CD4-positive, alpha-beta T cell (primary cell): Measurements from ENCODE around the gene FAR1. TPM values are rescaled to one million over a fixed set of nuclear protein-coding genes. Genes with fewer than 3 reads are reported as not detected.

Source experiments
- ATAC-seq: fragments of 200-7000 bp; cut with Tn5 transposase; one replicate; pipeline ENCODE4 v1.10.0; 2022; ENCODE audit warnings: mild to moderate bottlenecking; ENCODE audit not compliant: poor library complexity
- CTCF ChIA-PET: fragments of 350-600 bp; sonication (Branson Sonifier 250); formaldehyde crosslinking; loops from one replicate; lab custom pipeline; 2021; ENCODE audit warnings: antibody characterized with exemption, inconsistent platforms; lab: Charles Lee
- POLR2A ChIA-PET: fragments of 350-600 bp; sonication (Branson Sonifier 250); formaldehyde crosslinking; loops from one replicate; lab custom pipeline; 2021; ENCODE audit warnings: antibody characterized with exemption, inconsistent platforms; lab: Charles Lee
- DNase-seq, 14 experiments: peaks; one replicate each; pipeline ENCODE4 v3.0.0-alpha.2; 2013 to 2020; ENCODE audit warnings: mixed read lengths in 2 of 14
- H3K27ac ChIP-seq, 2 donors: one replicate each; pipeline versions ENCODE4 v1.5.1 to v1.7.0; 2013; ENCODE audit warnings: low read length in 2 of 2, low read depth in 1 of 2, mild to moderate bottlenecking in 1 of 2
- H3K27me3 ChIP-seq, 2 experiments: 1 replicate in 1 of 2; 2 replicates in 1 of 2; pipeline versions ENCODE4 v1.6.1 to v1.7.0; 2013; ENCODE audit warnings: low read length in 2 of 2, control low read depth in 1 of 2, mild to moderate bottlenecking in 1 of 2, moderate library complexity in 1 of 2; ENCODE audit not compliant: insufficient read depth in 2 of 2, control insufficient read depth in 1 of 2
- H3K36me3 ChIP-seq: one replicate; pipeline ENCODE4 v1.6.1; 2013; ENCODE audit warnings: low read length, control low read depth; ENCODE audit not compliant: insufficient read depth
- H3K4me1 ChIP-seq: one replicate; pipeline ENCODE4 v1.6.1; 2013; ENCODE audit warnings: low read length, control low read depth; ENCODE audit not compliant: insufficient read depth
- H3K4me3 ChIP-seq: one replicate; pipeline ENCODE4 v1.5.1; 2013; ENCODE audit warnings: mild to moderate bottlenecking, low read length, moderate library complexity
- H3K9me3 ChIP-seq, 2 experiments: 1 replicate in 1 of 2; 2 replicates in 1 of 2; pipeline versions ENCODE4 v1.6.1 to v1.7.0; 2013; ENCODE audit warnings: low read length in 2 of 2, mild to moderate bottlenecking in 2 of 2, control low read depth in 1 of 2, moderate library complexity in 1 of 2; ENCODE audit not compliant: control insufficient read depth in 1 of 2, insufficient read depth in 1 of 2
- H3K27ac Mint-ChIP-seq: one replicate; pipeline ENCODE4 v1.8.0; 2020; ENCODE audit warnings: mixed read lengths
- H3K27me3 Mint-ChIP-seq: one replicate; pipeline ENCODE4 v1.8.0; 2021; ENCODE audit warnings: mixed read lengths
- H3K36me3 Mint-ChIP-seq: one replicate; pipeline ENCODE4 v1.8.0; 2021; ENCODE audit warnings: low read depth, mixed read lengths
- H3K4me1 Mint-ChIP-seq: one replicate; pipeline ENCODE4 v1.8.0; 2021; ENCODE audit warnings: low read depth, mixed read lengths
- H3K4me3 Mint-ChIP-seq: one replicate; pipeline ENCODE4 v1.8.0; 2020; ENCODE audit warnings: mild to moderate bottlenecking, mixed read lengths
- H3K9me3 Mint-ChIP-seq: one replicate; pipeline ENCODE4 v1.8.0; 2020; ENCODE audit warnings: mixed read lengths
- CTCF ChIP-seq: fragments of 200-600 bp; IDR thresholded peaks from one replicate; pipeline ENCODE4 v1.8.0; 2022; ENCODE audit warnings: antibody characterized with exemption, mild to moderate bottlenecking
- intact Hi-C, 2 experiments: fragments of 100-400 bp; cut with DNase I in 1 of 2; cut with micrococcal nuclease in 1 of 2; formaldehyde crosslinking; loops; one replicate each; pipeline versions ENCODE4 v1.15.1 to v1.9.0; 2023 to 2025; cut with DNase I, micrococcal nuclease
- total RNA-seq, 174 experiments: library from RNA in 2 of 174; stranded (reverse) in 2 of 174; gene quantifications; one replicate each; pipeline ENCODE4 v1.2.3 and lab custom pipeline; 2021 to 2026

The FAR1 gene
- total RNA-seq, 2 experiments from 2014 or later = 28.4 to 29.0 TPM

DNA sequence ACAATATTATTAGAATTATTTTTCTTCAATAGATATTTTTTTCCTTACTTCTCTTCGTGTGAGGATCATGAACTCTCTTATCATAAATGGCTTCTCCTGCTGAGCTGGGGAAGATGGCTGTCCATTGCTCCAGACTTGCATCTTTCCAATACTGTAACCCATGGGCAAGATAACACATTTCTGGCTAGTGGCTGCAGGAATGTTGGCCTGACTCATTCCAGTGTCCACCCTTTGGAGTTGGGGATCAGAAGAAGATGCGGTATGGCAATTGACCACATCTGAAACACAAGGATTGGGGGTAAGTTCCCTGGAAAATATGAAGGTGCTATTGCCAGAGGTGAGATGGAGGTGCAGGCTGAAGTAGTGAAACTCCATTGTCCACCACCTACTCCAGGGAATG, 92.8 kb downstream of the FAR1 start:
- Histone ChIP-seq H3K4me3 (no peak overlapping the region), H3K36me3 (no peaks in the 10 kb centered on the region), H3K4me1 (no peaks in the 10 kb centered on the region), H3K27me3 (no peaks in the 10 kb centered on the region), H3K27ac (no peak overlapping the region), H3K9me3 (no peaks in the 10 kb centered on the region)
- CTCF ChIA-PET = no interaction called here
- Mint-ChIP-seq H3K27me3 (no peaks in the 10 kb centered on the region), H3K9me3 (no peaks in the 10 kb centered on the region), H3K27ac (no peak overlapping the region), H3K4me1 (no peaks in the 10 kb centered on the region), H3K36me3 (no peaks in the 10 kb centered on the region), H3K4me3 (no peak overlapping the region)
- DNase-seq (no peak), ATAC-seq (no peak)
- intact Hi-C loops = no loop called here
- TF ChIP-seq CTCF = no peak
- POLR2A ChIA-PET = no interaction called here

DNA sequence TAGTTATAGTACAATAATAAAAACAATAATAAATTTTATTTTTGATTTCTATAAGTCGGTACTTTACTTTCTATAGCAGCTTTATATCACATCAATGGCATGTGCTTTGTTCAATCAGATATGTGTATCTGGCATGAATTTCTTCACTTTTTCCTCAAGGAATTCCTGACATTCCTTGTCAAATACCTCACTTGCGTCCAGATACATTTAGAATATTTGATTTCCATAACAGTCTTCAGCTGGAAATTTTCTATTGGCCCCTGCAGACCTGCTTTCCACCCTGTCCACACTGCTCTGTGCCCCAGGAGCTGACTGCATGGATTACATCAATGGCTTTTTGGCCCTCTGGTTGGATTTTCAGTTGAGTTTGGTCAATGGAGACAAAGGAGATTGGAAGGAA, 93.2 kb downstream of the FAR1 start:
- no peak overlapping the region for H3K27ac ChIP-seq
- ChIA-PET POLR2A (no interaction called here), CTCF (no interaction called here)
- intact Hi-C loops = no loop called here
- Mint-ChIP-seq H3K27me3 (no peaks in the 10 kb centered on the region), H3K27ac (no peak overlapping the region), H3K9me3 (no peaks in the 10 kb centered on the region), H3K36me3 (no peaks in the 10 kb centered on the region), H3K4me3 (no peak overlapping the region), H3K4me1 (no peaks in the 10 kb centered on the region)
- DNase-seq = no peak
- H3K27me3 ChIP-seq = no peaks in the 10 kb centered on the region
- no peaks in the 10 kb centered on the region for H3K9me3 ChIP-seq
- TF ChIP-seq CTCF = no peak
- ATAC-seq = no peak
- no peaks in the 10 kb centered on the region for H3K4me1 ChIP-seq
- no peak overlapping the region for H3K4me3 ChIP-seq
- H3K36me3 ChIP-seq = no peaks in the 10 kb centered on the region

DNA sequence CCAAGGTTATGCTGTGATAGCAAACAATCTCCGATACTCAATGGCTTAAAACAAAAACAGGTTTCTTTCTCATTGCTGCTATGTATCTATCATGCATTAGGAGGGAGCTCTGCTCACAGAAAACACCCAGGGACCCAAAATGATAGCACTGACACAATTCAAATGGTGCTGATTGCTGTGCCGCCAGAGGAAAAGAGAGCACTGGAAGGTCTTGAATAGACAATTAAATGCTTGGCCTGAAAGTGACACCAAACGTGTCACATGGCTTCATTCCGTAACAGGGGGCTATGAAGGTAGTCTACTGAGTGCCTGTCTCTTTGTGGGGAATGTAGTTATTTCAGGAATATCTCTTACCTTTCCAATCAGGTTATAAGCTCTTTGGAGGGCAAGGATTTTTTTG, 94.2 kb downstream of the FAR1 start:
- intact Hi-C loops = no loop called here
- Mint-ChIP-seq H3K4me1 (no peaks in the 10 kb centered on the region), H3K36me3 (no peaks in the 10 kb centered on the region), H3K27me3 (no peaks in the 10 kb centered on the region), H3K4me3 (no peak overlapping the region), H3K27ac (no peak overlapping the region), H3K9me3 (no peaks in the 10 kb centered on the region)
- CTCF ChIA-PET = no interaction called here
- H3K36me3 ChIP-seq = no peaks in the 10 kb centered on the region
- H3K27me3 ChIP-seq = no peaks in the 10 kb centered on the region
- no peak for ATAC-seq
- no peaks in the 10 kb centered on the region for H3K4me1 ChIP-seq
- TF ChIP-seq CTCF = no peak
- no peak for DNase-seq
- no peak overlapping the region for H3K27ac ChIP-seq
- H3K4me3 ChIP-seq = no peak overlapping the region
- POLR2A ChIA-PET = interaction anchor here (0.6 kb wide), 1 partner anchor 338 kb away, joined by 3 read pairs; no protein-coding TSS in a partner anchor
- H3K9me3 ChIP-seq = no peaks in the 10 kb centered on the region
